ENCODE results near the gene CCDC13. TPM values are rescaled to one million over a fixed set of nuclear protein-coding genes. Genes with fewer than 3 reads are reported as not detected.

Gene CCDC13
- total and polyA plus RNA-seq, 10 of the 15 experiments (the other 5 are each of a cell fraction or from before 2014, with no cell fraction given), result 0.13 to 0.81 (median 0.30) TPM; not detected in 4

- in situ Hi-C loops (cut with MboI) (no loop called here), intact Hi-C loops (cut with micrococcal nuclease; ENCODE audit: unreplicated experiment) (no loop called here)
- no peak for TF ChIP-seq SREBF2 (IDR thresholded peaks at IDR 0.05; ENCODE audit: low read length)
- TF ChIP-seq EED (IDR thresholded peaks at IDR 0.05; ENCODE audit: low read depth), result no peak
- no peak for TF ChIP-seq ZNF687 (IDR thresholded peaks at IDR 0.05)
- no peak for TF ChIP-seq HDAC2 (IDR thresholded peaks at IDR 0.05)
- TF ChIP-seq PKNOX1 (IDR thresholded peaks at IDR 0.05), result no peak
- TF ChIP-seq EGR1 (IDR thresholded peaks at IDR 0.05; ENCODE audit: borderline replicate concordance in 1 of 2, low read depth in 2 of 2, low read length in 2 of 2), result no peak
- no peak for TF ChIP-seq ZBTB11 (CRISPR knock-in tag; IDR thresholded peaks at IDR 0.05)
- no peak for TF ChIP-seq ZSCAN29 (IDR thresholded peaks at IDR 0.05)
- no peak for TF ChIP-seq CHD4 (IDR thresholded peaks at IDR 0.05)
- no peak for TF ChIP-seq TAF1 (IDR thresholded peaks at IDR 0.05; ENCODE audit: borderline replicate concordance, low read depth, low read length)
- no peak for TF ChIP-seq ETV6 (conservative IDR thresholded peaks at IDR 0.05 in 1 of 2, IDR thresholded peaks at IDR 0.05 in 1 of 2; ENCODE audit: borderline replicate concordance in 1 of 2, low read depth in 1 of 2)
- TF ChIP-seq PAX5 (IDR thresholded peaks at IDR 0.05; ENCODE audit: borderline replicate concordance, low read depth, low read length), result no peak
- TF ChIP-seq NBN (IDR thresholded peaks at IDR 0.05), result no peak
- TF ChIP-seq MTA3 (IDR thresholded peaks at IDR 0.05; ENCODE audit: borderline replicate concordance, low read length), result no peak
- ChIA-PET POLR2A (interaction anchor here (1.1 kb wide), 1 partner anchor 9 kb away, joined by 5 read pairs; the partner anchor contains the start of gene HIGD1A), CTCF (interaction anchor here (0.6 to 2.1 kb wide), 5 partner anchors 14 to 696 kb away, joined by 3 to 8 read pairs (median 3); no protein-coding TSS in a partner anchor), RAD21 (ENCODE audit: unreplicated experiment) (interaction anchor here (1.0 to 1.1 kb wide), 2 partner anchors 13 to 36 kb away, joined by 4 read pairs; no protein-coding TSS in a partner anchor), SMC1A (ENCODE audit: uncharacterized antibody, unreplicated experiment) (interaction anchor here (0.7 to 1.5 kb wide), 2 partner anchors 16 to 17 kb away, joined by 3 read pairs; no protein-coding TSS in a partner anchor)
- Histone ChIP-seq H3K4me2 (ENCODE audit: control insufficient read depth, insufficient read depth) (no peak overlapping the region), H3K4me3 (no peak overlapping the region), H3K9me3 (replicated peaks; ENCODE audit: control insufficient read depth, insufficient read depth, low read length) (no peaks in the 10 kb centered on the region), H3K4me1 (ENCODE audit: control insufficient read depth, insufficient read depth, low read length) (no peaks in the 10 kb centered on the region), H3K27me3 (replicated peaks in 1 of 2; ENCODE audit: control insufficient read depth in 2 of 2, insufficient read depth in 2 of 2, low read length in 1 of 2) (no peaks in the 10 kb centered on the region), H3K27ac (ENCODE audit: control insufficient read depth, insufficient read depth) (no peak overlapping the region), H3K36me3 (ENCODE audit: control insufficient read depth in 2 of 2, insufficient read depth in 2 of 2, low read length in 1 of 2) (peaks cover 0 to 6% of the 10 kb centered on the region in 2 experiments; a peak in 2 of 4 replicates), H2AFZ (ENCODE audit: control insufficient read depth, low read depth, low read length) (no peak overlapping the region), H4K20me1 (ENCODE audit: control insufficient read depth, insufficient read depth) (no peaks in the 10 kb centered on the region), H3K79me2 (ENCODE audit: control insufficient read depth, insufficient read depth, low read length) (peaks cover 12% of the 10 kb centered on the region), H3K9ac (ENCODE audit: control insufficient read depth, insufficient read depth, low read length) (no peak overlapping the region)
- WGBS (ENCODE audit: insufficient coverage, insufficient replicate concordance, low lambda C conversion rate, missing lambda C conversion rate), result 98% methylated on average over 2 of the region's 2 CpGs
- FAIRE-seq (peak; percentile 61), DNase-seq (ENCODE audit: low read depth, low spot score) (no peak), ATAC-seq (peak; percentile 45; the same call in 2 of the 3 replicates)
- BruUV-seq (replicated peaks), result TSS peak; percentile 22
Measured at GRCh38 chr3:42795621-42796181, 22.6 kb upstream of the CCDC13 start.

Data from GM12878 (cell line).